Cardiac septum (tissue), 1 donor: Measurements from ENCODE around the gene TXNDC15. TPM values are rescaled to one million over a fixed set of nuclear protein-coding genes. Genes with fewer than 3 reads are reported as not detected.

Experiments used
- DNase-seq: peaks from one replicate; pipeline ENCODE4 v3.0.0-alpha.2; 2020; ENCODE audit warnings: low spot score
- intact Hi-C: fragments of 100-400 bp; cut with DNase I; formaldehyde crosslinking; loops from one replicate; pipeline ENCODE4 v1.14.0; 2022
- total RNA-seq: library from RNA; stranded (reverse); fragmentation: NEBNext Ultra II Directional; extraction: Animal tissue kit (Norgen Biotek cat#: 25700); gene quantifications from one replicate; pipeline ENCODE4 v1.2.1, GENCODE V29; 2021
- donor health status: DM: no; HTN: no; CAD: no.

The TXNDC15 gene
- total RNA-seq, 1 donor from 2014 or later: 46.6 TPM

DNA sequence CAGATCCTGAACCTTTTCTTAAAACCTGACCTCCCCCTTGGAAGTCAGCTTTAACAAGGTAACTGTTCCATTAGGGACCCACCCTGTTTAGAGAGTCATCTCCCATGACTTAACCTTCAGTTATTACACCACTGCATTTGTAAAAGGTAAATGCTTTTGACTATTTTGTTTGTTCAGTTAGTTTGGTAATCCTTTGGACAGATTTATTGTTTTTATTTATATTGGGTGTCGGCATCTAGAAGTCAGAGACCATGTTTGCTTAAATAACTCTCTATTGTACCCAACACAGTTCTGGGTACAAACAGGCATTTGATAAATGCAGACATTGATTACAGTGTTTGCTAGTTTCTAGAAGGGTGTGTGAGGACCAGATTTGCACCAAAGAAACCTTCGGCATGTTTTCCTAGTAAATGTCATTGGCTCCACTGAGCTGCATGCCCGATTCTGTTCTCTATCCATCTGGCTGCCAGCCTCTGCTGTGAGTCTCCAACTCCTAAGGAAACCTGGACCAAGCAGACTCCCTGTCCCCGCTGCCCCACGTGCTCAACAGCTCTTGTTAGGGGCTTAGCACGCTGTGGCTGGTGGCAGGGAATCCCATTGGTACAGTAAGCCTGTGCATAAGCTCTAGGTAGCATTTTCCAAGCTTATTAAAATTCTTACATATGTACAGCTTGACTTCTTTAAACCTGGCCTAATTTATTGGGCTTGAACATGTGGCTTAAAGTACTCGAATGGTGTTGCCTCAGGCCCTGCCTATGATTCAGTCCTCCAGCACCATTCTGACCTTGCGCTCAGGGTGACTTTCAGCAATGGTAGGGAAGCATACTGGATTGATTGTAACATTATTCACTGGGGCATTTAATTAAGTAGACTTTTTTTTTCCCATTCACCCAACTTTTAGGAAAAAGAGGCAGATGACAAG is 37.4 kb downstream of the TXNDC15 start:
- no peak for DNase-seq
- intact Hi-C loops: loop anchor here (10.0 kb wide), 1 partner anchor 283 kb away; no protein-coding TSS in a partner anchor

DNA sequence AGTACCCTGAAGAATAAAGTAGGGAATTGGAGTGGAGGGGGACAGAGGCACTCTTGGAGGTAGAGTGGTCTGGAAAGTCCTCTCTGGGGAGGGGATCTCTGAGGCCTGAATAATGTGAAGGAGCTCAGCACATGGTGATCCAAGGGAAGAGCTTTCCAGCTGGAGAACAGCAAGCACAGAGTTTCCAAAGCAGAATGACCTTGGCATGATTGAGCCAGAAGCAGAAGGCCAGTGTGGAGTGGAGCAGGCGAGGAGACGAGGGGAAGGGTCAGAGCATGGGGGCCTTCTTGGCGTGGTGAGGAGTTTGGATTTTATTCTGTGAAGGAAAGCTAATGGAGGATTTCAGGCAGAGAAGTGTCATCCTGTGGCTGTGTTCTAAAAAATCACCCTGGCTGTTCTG is 39.1 kb downstream of the TXNDC15 start:
- intact Hi-C loops: loop anchor here (10.0 kb wide), 1 partner anchor 282 kb away; no protein-coding TSS in a partner anchor
- no peak for DNase-seq

DNA sequence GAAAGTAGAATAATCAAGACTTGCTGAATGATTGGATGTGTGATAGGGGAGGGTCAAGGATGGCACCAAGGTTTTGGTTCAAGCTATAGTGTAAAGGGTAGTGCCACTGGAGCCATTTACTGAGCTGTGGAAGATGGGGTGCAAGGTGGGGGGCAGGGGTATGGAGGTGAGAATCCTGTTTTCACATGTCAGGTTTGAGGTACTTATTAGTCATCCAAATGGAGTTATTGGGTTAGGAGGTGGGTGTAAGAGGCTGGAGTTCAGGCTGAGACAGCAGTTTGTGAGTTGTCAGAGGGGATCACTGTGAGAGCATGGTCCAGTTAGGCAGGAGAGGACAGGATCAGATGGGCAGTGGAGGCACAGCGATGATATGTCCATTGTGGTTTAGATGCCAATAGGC is 39.6 kb downstream of the TXNDC15 start:
- intact Hi-C loops: loop anchor here (10.0 kb wide), 1 partner anchor 281 kb away; no protein-coding TSS in a partner anchor
- DNase-seq: no peak

DNA sequence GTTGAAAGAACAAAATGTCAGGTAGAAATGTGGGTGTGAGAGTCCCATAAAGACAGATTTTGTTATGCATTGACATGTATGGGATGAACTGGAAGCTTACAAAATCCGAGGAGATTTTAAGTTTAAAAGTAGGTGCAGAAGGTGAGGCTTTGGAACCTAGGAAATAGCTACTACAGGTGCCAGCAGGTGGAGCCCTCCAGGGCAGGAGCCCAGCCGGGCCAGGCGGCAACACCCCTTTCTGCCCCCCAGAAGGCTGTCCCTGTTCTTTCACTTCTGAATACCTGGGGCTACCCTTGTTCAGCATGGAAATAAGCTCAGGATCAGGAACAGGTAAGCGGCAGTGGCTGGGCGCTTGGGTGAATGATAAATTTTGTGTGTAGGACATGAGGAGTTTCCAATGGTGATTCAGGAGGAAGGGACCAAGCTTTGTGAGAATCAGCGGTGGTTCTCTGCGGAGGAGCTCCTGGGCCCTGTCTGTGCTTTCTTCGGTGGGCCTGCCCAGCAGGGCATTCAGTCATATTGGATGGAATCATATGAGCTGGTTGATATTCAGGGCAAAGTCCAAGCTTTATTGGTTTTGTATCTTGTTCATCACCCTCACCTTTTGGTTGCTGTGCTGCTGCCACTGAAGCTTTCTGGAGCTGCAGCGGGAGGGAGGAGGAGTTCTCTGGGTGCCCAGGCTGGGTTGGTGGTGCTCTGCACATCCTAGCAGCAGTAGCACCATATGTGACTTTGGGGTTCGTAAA is 43.1 kb downstream of the TXNDC15 start:
- intact Hi-C loops: loop anchor here (10.0 kb wide), 1 partner anchor 278 kb away; no protein-coding TSS in a partner anchor
- DNase-seq: no peak

DNA sequence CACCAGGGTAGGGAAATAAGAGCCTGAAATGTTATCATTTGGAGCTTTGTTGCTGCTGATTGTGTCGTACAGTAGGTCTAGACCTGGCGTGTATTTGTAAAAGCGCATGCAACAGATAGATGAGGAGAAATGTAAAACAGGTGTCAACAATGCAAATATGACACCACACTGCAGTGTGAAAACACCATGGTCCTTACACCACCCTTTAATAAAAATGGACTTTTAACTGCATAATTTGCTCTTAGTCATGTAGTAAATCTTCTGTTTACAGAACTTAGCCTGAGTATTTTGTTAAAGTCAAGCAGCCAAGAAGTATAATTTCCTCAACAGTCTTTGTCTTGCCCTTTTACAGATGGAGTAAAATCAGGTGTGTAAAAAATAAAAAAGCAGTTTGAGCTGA is 44.7 kb downstream of the TXNDC15 start:
- DNase-seq: no peak
- intact Hi-C loops: loop anchor here (10.0 kb wide), 1 partner anchor 276 kb away; no protein-coding TSS in a partner anchor

DNA sequence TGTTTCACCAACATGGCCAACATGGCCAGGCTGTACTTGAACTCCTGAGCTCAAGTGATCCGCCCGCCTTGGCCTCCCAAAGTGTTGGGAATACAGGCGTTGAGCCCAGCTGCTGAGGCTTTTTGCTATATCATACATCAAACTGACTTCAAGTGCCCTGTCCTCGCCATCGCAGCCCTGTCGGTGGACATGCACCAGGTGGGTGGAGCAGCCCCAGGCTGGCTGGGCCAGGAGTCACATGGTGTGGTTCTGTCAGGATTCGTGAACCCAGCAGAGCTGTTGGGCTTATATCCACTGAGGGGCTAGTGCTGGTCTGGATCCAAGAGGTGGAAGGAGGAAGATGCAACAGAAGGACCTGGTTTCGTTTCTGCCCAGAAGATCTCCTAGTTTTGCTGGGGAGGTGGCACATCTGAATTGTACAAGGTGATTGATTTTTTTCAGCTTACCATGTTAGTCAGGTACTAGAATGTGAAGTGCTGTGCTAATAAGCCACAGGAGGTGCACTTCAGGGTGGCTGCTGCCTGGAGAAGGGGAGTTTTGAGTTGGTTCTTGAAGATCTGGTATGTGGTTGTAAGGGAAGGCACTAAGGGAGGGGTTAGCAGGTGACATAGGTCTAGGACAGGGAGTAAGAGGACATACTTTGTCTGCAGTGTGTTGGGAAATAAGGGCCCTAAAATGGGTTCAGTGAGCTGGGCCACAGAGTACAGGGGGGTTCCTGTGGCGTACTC is 46.8 kb downstream of the TXNDC15 start:
- intact Hi-C loops: no loop called here
- no peak for DNase-seq

DNA sequence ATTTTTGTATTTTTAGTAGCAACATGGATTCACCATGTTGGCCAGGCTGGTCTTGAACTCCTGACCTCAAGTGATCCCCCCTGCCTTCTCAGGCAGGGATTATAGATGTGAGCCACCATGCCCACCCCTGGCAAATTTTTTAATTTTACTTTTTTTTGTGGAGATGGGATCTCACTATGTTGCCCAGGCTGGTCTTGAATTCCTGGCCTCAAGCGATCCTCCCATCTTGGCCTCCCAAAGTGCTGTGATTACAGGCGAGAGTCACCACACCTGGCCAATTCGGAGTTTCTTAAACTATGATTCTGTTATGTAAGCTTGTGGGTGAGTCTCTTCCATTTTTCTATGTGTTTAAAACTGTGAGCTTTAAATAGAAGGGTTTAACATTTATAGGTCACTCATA is 58.3 kb downstream of the TXNDC15 start:
- no peak for DNase-seq
- intact Hi-C loops: no loop called here

DNA sequence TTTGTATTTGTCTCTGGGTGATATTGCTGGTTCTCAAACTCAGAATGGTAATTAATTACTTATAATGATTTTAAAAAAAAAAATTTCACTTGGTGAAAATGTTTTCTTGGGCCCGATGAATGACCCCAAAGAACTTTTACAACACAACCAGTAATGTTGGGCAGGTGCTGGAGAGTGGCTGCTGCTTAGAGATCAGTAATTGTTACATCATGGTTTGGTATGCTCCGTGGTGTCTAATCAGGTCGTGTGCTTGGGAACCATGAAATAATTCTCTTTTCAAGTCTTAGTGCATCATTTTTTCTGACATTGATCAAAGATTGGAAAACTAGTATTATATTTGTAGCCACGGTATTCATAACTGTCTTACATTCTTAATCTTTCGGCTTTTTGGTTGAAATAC is 60.0 kb downstream of the TXNDC15 start:
- no peak for DNase-seq
- intact Hi-C loops: no loop called here

DNA sequence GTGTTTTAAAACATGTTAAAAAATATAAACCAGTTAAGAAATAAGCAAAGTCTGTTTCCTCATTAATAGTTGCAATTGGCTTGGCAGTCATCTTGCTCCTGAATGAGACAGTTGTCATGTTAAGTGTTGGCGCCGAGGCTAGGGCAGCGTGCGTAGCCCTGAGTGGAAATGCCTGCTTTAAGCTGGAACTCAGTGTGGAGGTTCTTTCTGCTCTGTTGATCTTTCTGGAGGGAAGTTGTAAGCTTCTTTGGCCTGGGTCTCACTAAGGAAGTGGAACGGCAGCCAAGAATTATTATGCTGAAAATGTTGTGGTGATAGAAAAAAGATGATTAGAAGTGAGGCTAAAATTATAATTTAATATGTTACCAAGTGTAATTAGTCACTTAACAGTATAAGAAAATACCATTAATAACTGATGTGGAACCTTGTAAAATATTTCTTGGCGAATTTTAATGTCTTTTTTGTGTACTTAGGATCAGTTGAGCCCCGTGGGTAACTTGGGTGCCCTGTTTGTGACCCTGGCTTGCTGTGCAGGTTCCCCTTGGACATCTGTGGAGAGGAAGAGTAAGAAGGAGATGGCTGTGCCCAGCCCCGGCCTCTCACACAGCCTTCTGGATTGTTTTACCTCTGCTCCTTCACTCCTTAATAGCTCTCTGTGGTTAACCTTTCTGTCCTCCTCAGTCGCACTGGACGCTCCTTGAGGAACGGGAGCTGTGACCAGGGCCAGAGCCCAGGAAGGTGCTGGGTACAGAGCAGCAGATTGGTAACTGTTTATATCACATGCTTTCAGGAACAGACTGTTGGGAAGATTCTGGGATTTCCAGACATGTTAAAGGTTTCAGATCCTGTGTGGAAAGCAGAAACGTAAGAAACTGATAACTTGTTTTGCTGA is 61.8 kb downstream of the TXNDC15 start:
- intact Hi-C loops: no loop called here
- DNase-seq: no peak

DNA sequence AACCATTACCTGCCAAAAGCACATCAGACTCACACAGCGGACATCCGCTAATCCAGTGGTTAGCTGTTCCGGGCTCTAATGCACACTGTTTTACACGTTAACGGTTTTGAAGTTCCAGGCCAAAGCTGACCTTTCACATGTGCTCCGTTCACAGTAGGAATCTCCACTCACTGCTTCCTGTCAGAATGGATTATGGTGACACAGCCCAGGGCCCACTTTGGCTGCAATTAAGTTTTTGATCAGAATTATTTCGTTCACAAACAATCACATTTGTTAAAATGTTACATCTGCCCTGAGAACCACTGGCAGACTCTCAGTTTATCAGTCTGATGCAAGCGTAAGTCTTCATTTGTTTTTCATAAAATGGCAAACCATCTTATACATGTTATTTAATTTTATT is 63.4 kb downstream of the TXNDC15 start:
- no peak for DNase-seq
- intact Hi-C loops: no loop called here

DNA sequence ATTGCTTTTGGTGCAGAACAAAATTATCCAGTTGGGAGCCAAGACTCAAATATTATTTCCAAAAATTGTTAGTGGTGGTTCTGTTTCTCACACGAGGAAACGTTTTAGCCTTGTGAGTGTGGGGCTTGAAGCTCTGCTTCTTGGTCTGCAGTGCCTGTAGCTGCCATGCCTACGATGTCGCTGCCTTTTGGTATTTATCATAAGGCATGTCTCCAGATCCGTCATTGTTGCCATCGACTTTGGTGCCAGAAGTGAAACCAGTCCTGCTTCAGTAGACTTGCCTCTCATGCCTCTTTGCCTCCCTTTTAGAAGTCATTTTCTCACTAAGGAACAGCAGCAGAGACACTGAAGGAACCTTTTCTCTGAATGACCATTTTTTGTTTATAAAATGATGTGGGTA is 63.9 kb downstream of the TXNDC15 start:
- intact Hi-C loops: no loop called here
- no peak for DNase-seq

DNA sequence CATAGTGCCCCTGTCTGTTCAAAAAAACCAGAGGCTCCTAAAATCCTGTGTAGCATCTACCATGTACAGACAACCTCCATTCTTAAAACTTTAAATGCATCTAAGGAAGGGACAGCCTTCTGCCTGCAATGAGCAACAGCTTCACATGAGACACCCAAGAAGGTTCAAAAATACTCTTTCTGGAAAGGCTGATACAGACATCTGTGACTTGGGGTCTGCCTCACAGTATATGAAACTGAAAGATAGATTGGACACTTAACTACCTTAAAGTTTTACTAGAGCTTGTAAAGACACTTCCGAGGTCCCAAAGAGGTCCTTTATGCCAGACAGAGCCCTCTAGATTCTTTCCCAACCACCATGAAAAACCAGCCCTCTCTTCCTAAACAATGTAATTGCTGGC is 65.3 kb downstream of the TXNDC15 start:
- intact Hi-C loops: no loop called here
- no peak for DNase-seq

DNA sequence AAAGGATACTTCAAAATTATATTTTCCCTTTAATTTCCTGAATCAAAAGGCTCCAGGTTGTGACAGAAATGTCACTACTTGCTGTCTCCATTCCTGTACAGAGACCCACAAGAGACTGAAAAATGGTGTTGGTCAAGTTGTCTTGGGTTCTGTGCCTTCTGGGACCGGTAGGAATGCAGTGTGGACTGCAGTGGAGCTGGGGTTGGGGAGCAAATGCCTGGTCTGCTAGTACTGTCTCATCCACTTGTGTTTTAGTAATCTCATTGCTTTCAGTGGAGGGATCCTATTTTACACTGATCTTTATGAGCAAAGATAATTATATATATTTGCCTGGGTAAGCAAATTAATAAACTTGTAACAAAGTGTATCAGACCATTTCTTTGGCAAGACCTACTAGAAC is 69.4 kb downstream of the TXNDC15 start:
- no peak for DNase-seq
- intact Hi-C loops: loop anchor here (10.0 kb wide), 1 partner anchor 251 kb away; no protein-coding TSS in a partner anchor

DNA sequence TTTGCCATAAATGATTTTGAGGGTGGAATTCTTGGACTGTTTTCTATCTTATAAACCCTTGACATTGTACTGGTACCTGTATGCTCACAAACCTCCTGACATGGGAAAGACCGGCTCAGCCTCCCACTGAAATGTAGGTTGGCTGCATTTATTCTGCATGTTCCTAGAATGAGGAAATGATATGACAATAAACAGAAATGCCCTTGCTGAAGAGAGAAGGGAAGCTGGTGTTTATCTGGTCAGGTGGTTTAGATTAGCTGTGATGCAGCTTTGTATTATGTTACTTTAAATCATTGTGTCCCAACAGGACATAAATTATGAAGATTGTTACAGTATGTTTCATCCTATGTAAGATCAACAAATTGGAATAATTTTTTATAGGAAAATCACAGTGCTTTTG is 70.5 kb downstream of the TXNDC15 start:
- intact Hi-C loops: loop anchor here (10.0 kb wide), 1 partner anchor 250 kb away; no protein-coding TSS in a partner anchor
- DNase-seq: no peak

DNA sequence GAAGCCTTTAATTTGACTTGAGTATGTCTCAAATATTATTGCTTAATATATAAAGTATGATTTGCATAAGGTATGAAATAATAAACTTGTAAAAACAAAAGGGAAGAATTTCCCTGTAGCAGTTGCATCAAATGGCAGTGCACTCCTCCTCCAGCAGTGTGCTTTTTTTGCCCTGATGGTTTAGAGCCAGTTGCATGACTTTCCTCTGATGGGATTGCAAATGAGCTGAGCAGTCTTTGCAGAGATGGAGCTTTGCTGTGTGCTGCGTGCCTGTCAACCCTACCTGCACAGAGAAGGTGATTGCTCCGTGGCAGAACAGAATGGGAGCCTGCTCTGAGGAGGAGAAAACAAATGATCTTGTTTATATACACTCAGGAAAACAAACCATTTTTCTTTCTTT is 70.9 kb downstream of the TXNDC15 start:
- intact Hi-C loops: loop anchor here (10.0 kb wide), 1 partner anchor 250 kb away; no protein-coding TSS in a partner anchor
- DNase-seq: no peak

DNA sequence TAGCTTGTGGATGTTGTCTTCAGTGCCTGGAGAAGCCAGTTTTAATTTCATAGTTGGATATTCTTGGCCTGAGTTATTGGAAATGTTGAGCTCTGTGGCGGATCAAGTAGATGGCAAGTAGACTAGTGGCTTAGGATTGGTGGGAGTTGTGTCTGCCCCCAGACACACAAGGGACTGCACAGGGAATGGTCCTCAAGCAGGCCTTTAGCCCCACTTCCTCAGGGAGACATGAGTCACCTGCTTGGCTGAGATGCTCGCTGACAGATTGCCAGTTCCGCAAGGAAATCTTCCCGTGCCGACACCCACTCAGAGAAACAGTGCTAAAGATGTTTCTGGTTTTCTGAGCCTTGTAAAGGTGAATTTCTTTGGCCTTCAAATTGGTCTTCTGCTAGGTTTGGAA is 74.7 kb downstream of the TXNDC15 start:
- intact Hi-C loops: loop anchor here (10.0 kb wide), 1 partner anchor 246 kb away; no protein-coding TSS in a partner anchor
- DNase-seq: no peak

DNA sequence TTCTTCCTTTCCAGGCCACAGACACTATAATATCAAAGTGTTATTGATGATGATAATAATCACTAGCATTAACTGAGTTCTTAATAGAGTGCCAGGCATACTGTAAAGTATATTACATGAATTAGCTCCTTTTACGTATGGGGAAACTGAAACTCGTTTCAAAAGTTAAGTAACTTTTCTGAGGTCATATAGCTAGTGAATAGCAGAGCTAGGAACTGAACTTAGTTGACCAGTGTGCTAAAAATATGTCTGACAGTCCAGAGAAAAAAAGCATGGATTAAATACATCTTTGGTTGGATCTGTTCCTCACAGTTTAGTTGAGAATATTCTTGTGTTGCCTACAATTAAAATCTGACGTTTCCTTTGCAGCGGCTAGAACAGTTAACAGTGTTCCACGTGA is 75.1 kb downstream of the TXNDC15 start:
- intact Hi-C loops: loop anchor here (10.0 kb wide), 1 partner anchor 245 kb away; no protein-coding TSS in a partner anchor
- DNase-seq: no peak
